GM12891 (cell line): ENCODE data around the gene ZNF385D.

Source experiments
- POLR2A ChIP-seq: IDR thresholded peaks from 2 replicates; pipeline ENCODE4 v1.6.1; 2011; ENCODE audit warnings: low read depth, low read length, control low read depth
- POLR2AphosphoS5 ChIP-seq: IDR thresholded peaks from 2 replicates; pipeline ENCODE4 v1.6.1; 2011; ENCODE audit warnings: low read depth, low read length, control low read depth
- TAF1 ChIP-seq: IDR thresholded peaks from 2 replicates; pipeline ENCODE4 v1.6.1; 2011; ENCODE audit warnings: low read depth, low read length, control low read depth

DNA sequence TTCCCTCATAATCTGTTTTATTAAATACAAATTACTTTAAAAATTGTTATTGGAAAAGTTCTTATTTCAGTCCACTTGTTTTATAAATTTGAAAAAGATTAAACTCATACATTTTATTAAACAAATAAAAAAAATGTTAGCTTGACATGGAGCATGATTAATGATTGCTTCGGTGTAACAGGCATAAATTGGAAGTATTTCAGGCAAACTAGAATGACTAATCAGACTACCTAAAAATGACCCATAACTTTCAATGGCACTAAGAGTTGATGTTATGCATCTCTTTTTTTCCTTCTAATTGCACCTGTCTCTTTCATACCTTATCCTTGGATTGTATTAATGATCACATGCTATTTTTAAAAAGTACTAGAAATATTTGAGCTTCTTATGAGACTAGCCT is 343.3 kb downstream of the ZNF385D start:
- TF ChIP-seq POLR2A (no peak), POLR2AphosphoS5 (no peak), TAF1 (no peak)
